Ishikawa (cell line): ENCODE measurements around the gene HCRTR2.

Experiments used
- EP300 ChIP-seq: IDR thresholded peaks from 2 replicates; pipeline ENCODE4 v1.6.1; 2012; ENCODE audit warnings: borderline replicate concordance
- TAF1 ChIP-seq: IDR thresholded peaks from 2 replicates; pipeline ENCODE4 v1.6.1; 2012; ENCODE audit warnings: low read depth, mild to moderate bottlenecking
- YY1 ChIP-seq: IDR thresholded peaks from 2 replicates; pipeline ENCODE4 v1.6.1; 2012; ENCODE audit warnings: low read depth
- TF ChIP-seq, protein P1 (sequence below): IDR thresholded peaks from 2 replicates; pipeline ENCODE4 v1.6.1; 2012

DNA sequence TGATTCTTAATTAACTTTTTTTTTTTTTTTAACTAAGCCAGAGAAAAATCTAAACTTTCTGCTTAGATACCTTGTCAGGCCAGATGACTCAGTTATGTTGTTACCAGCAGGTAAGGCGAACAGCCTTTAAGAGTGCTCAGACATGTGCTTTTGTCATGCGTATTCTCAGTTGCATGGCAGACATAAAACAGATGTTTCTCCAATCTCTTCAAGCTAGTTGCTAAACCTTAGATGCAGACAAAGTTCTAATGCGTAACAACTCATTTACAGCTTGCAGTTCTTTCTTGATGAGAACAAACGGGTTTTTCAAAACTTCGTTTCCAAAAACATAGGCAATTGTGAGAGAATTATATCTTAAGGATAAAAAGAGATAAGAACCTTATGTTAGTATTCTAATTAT, 103.3 kb downstream of the HCRTR2 start:
- TF ChIP-seq, protein P1, sequence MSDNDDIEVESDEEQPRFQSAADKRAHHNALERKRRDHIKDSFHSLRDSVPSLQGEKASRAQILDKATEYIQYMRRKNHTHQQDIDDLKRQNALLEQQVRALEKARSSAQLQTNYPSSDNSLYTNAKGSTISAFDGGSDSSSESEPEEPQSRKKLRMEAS: no peak
- TF ChIP-seq TAF1 (no peak), YY1 (no peak), EP300 (no peak)
